ENCODE results near the gene SLC35A2. TPM values are rescaled to one million over a fixed set of nuclear protein-coding genes. Genes with fewer than 3 reads are reported as not detected.
A peak's percentile ranks its signal among the peaks of the same experiment; 100 is the strongest.

The SLC35A2 gene
- total RNA-seq, 1 donor from 2014 or later: 15.7 TPM

- no peak for ATAC-seq
- intact Hi-C loops (cut with micrococcal nuclease): no loop called here
- DNase-seq: no peak
Observed at GRCh38 chrX:48908600-48908999, 2.8 kb downstream of the SLC35A2 start.

GRCh38 chrX:48905090-48905790 is 6.2 kb downstream of the SLC35A2 start:
- no peak for ATAC-seq
- intact Hi-C loops (cut with micrococcal nuclease): no loop called here
- no peak for DNase-seq

DNA sequence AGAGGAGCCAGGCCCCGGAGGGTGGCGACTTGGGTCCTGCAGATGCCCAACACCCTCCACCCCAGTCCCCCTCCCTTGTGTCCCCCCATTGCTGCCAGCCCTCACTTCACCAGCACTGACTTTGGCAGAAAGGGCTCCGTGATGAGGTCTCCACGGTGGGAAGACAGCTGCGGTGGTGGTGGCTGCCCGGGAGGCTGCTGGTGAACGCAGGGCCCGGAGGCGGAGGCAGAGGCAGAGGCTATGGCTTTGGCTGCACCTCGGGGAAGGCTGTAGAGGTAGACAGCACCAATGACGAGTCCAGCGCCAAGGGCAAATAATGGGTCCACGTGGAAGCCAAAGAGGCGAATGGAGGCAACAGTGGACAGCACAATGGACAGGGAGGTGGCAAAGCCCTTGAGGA is 6.8 kb downstream of the SLC35A2 start:
- intact Hi-C loops (cut with micrococcal nuclease): no loop called here
- ATAC-seq (no peak), DNase-seq (no peak)

DNA sequence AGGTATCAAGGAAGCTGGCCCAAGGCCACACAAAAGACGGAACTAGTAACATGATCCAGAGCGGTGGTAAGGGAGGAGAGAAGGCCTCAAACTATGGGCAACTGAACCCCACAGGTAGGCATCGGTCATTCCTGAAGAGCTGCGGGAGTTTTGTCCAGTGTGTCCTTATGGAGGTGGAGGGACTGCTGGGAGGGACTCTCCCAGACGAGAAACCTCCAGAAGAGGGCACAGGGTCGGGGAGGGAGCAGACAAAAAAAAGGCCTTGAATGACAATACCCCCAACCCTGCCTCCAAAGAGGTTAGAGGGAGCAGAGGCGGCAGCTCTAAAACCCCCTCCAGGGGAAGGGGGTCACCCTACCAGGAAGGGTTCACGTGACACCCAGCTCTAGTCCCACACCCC is 7.3 kb downstream of the SLC35A2 start:
- intact Hi-C loops (cut with micrococcal nuclease): no loop called here
- no peak for ATAC-seq

GRCh38 chrX:48903290-48903689 is 8.2 kb downstream of the SLC35A2 start:
- ATAC-seq: no peak
- intact Hi-C loops (cut with micrococcal nuclease): no loop called here
- DNase-seq: no peak

More for the DNA sequence above, 7.3 kb downstream of the SLC35A2 start:
- DNase-seq: no peak

- no peak for DNase-seq
- intact Hi-C loops (cut with micrococcal nuclease): no loop called here
- ATAC-seq: no peak
Observed at GRCh38 chrX:48902776-48903175, 8.7 kb downstream of the SLC35A2 start.

DNA sequence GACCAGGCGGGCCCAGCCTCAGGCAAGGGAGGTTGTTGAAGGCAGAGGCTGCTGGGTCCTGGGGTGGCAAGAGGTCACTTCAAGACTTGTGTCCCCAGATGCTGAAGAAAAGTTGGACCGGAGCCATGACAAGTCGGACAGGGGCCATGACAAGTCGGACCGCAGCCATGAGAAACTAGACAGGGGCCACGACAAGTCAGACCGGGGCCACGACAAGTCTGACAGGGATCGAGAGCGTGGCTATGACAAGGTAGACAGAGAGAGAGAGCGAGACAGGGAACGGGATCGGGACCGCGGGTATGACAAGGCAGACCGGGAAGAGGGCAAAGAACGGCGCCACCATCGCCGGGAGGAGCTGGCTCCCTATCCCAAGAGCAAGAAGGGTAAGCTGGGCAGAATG is 9.3 kb downstream of the SLC35A2 start:
- intact Hi-C loops (cut with micrococcal nuclease): no loop called here
- ATAC-seq: no peak

GRCh38 chrX:48901069-48901468 is 10.4 kb downstream of the SLC35A2 start:
- ATAC-seq (no peak), DNase-seq (no peak)
- intact Hi-C loops (cut with micrococcal nuclease): no loop called here

More for the DNA sequence above, 9.3 kb downstream of the SLC35A2 start:
- no peak for DNase-seq

- DNase-seq (no peak), ATAC-seq (no peak)
- intact Hi-C loops (cut with micrococcal nuclease): no loop called here
Observed at GRCh38 chrX:48899078-48899410, 12.4 kb downstream of the SLC35A2 start.

- intact Hi-C loops (cut with micrococcal nuclease): no loop called here
- peak; percentile 97 for ATAC-seq
Observed at GRCh38 chrX:48897625-48898306, 13.7 kb downstream of the SLC35A2 start, which contains the start of the genes PQBP1 and TIMM17B. Gene PQBP1 (plus strand): TSS chrX:48897930. CDS start chrX:48898510, 580 bp downstream. Gene TIMM17B (minus strand): TSS chrX:48897768. CDS start chrX:48897749, 19 bp downstream.

GRCh38 chrX:48897157-48897624 is 14.3 kb downstream of the SLC35A2 start:
- peak; percentile 76 for DNase-seq
- peak; percentile 70 for ATAC-seq
- intact Hi-C loops (cut with micrococcal nuclease): no loop called here

More at GRCh38 chrX:48897625-48898306, 13.7 kb downstream of the SLC35A2 start, which contains the start of the genes PQBP1 and TIMM17B:
- peak; percentile 92 for DNase-seq

GRCh38 chrX:48896611-48897011 is 14.8 kb downstream of the SLC35A2 start:
- DNase-seq (no peak), ATAC-seq (no peak)
- intact Hi-C loops (cut with micrococcal nuclease): no loop called here

GRCh38 chrX:48894891-48895290 is 16.6 kb downstream of the SLC35A2 start:
- intact Hi-C loops (cut with micrococcal nuclease): no loop called here

GRCh38 chrX:48893556-48894348 is 17.7 kb downstream of the SLC35A2 start:
- ATAC-seq (no peak), DNase-seq (no peak)
- intact Hi-C loops (cut with micrococcal nuclease): no loop called here

More at GRCh38 chrX:48894891-48895290, 16.6 kb downstream of the SLC35A2 start:
- ATAC-seq: no peak
- DNase-seq: no peak

DNA sequence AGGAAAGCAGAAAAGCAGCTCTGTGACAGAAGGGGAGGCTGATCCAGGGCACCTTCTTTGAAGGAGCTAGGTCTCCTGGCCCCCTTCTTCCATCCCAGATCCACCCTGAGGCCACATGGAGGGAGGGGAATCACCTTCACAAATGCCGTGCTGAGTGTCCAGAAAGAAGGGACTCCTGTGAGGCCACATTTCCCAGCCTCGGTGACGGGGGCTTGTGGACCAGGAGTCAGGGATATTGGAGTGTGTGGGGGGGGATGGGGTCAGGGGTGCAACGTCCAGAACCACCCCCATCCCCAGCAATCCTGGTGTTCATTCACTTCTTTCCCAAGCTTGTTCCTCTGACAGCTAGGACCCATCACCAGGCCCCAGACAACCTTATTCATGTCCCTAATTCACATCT is 18.6 kb downstream of the SLC35A2 start:
- ATAC-seq (no peak), DNase-seq (no peak)
- intact Hi-C loops (cut with micrococcal nuclease): no loop called here

DNA sequence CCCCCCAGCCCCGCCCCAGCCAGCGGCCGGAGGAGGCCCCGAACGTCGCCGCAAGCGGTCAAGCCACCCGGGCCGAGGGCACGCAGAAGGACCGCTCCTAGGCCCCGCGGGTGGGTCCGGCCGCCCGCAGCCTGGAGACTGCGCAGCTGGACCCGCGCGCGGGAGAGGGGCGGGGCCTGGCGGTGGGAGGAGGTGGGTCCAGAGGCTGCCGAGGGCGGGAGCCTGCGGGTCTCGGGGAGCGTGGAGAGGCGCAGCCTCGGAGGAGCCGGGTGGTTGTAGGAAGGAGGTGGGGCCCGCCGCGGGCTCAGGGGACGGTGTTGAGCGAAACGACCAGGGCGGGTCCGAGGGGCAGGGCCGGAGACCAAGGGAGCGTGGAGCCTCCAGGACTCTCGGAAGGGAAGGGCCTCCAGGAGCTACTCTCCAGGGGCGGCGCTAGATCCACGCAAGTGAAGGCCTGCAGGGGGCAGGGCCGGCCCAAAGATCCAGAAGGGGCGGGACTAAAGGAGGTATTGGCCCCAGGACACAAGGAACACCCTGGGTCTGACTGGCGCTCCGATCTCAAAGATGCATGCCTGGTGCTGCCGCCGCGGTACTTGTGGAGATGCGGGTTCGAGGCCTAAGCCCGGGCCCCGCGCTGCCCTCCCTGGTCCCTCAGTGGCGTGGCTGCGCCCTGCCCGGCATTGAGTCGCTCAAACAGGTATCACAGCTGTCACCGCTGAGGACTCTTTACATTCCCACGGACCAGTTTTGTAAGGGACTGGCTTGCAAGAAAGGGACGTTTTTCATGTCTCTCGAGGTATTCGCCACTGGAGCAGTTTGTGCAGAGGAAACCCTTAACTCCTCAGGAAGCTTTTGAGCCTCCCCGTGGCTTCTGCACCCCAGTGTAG is 19.8 kb downstream of the SLC35A2 start:
- ATAC-seq: peak; percentile 97
- DNase-seq: peak; percentile 91
- intact Hi-C loops (cut with micrococcal nuclease): no loop called here

DNA sequence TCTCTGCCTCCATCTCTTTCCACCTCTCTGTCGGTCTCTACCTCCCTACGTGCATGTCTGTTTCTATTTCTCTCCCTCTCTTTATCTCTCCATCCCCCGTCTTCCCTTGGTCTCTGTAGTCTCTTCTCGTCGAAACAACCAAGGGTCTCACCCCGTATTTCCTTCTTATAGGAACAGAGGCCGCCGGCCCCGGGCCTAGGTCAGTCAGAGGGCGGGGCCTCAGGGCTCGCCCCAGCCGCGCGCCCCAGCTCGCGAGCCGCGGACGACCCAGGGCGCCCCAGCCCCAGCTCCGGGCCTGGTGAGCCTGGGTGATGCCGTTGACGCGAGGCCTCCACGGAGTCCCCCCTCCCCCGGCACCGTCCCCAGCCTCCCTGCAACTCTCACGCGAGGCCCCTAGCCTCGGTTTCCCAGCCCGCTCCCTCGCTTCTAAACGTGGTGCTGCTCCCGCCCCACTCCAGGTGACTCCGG is 20.5 kb downstream of the SLC35A2 start:
- ATAC-seq (peak; percentile 66), DNase-seq (peak; percentile 39)
- intact Hi-C loops (cut with micrococcal nuclease): no loop called here

DNA sequence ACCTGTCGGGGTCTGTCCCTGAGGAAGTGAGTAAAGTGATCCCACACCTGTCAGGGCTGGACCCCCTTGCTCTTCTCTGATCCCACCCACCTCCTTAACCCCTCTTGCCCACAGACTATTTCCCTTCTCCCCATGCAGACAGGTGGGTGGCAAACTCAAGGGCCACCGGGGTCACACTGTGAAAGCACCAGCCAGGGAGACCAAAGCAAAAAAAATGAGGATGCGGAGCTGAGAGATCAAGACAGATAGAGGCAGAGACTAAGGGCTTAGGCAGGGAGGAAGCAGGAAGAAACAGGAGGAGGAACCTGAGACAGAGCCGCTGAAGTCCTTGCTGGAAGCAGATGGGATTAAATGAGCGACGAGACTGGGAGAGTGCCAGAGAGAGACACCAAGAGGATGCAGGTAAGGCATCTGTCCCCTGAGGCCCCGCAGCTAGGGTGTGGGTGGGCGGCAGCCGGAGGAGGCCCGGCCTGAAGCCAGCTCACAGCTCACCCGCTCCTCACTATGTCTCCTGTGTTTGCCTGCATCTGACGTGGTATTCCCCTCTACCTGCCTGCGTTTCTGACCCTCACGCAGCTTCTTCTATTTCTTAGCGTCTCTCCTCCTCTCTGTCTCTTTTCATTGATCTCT is 21.0 kb downstream of the SLC35A2 start:
- ATAC-seq (no peak), DNase-seq (no peak)
- intact Hi-C loops (cut with micrococcal nuclease): no loop called here

Data from left ventricle myocardium superior (tissue), 1 donor.